Dendritic cell treated with granulocyte-macrophage colony-stimulating factor and Interleukin-4, amounts not matched to agents 40 ng/mL and 50 ng/mL, for 4 days (primary cell): ENCODE data around the gene VPS8.
"Not testable (repeated sequence)": the region's sequence is repeated elsewhere in the genome, so short reads cannot be mapped to it uniquely, and the experiment has no call there.

Source experiments
- H3K27ac Mint-ChIP-seq: one replicate; pipeline ENCODE4 v1.8.0; 2022; ENCODE audit warnings: mild to moderate bottlenecking, mixed read lengths
- H3K27me3 Mint-ChIP-seq: one replicate; pipeline ENCODE4 v1.8.0; 2022; ENCODE audit warnings: mild to moderate bottlenecking, mixed read lengths
- H3K36me3 Mint-ChIP-seq: one replicate; pipeline ENCODE4 v1.8.0; 2022; ENCODE audit warnings: low read depth, mixed read lengths
- H3K4me1 Mint-ChIP-seq: one replicate; pipeline ENCODE4 v1.8.0; 2022; ENCODE audit warnings: low read depth, mixed read lengths
- H3K4me3 Mint-ChIP-seq: one replicate; pipeline ENCODE4 v1.8.0; 2022; ENCODE audit warnings: mild to moderate bottlenecking, moderate library complexity, mixed read lengths
- H3K9me3 Mint-ChIP-seq: one replicate; pipeline ENCODE4 v1.8.0; 2022; ENCODE audit warnings: mixed read lengths
- intact Hi-C: fragments of 100-400 bp; cut with micrococcal nuclease; formaldehyde crosslinking; loops from one replicate; pipeline ENCODE4 v1.15.0; 2022

The VPS8 gene

GRCh38 chr3:184944241-184944640, 132.3 kb downstream of the VPS8 start:
- Mint-ChIP-seq H3K36me3 (peaks cover 80% of the 10 kb centered on the region), H3K4me1 (no peaks in the 10 kb centered on the region), H3K9me3 (no peaks in the 10 kb centered on the region), H3K4me3 (no peak overlapping the region), H3K27me3 (no peaks in the 10 kb centered on the region), H3K27ac (no peak overlapping the region)
- intact Hi-C loops: no loop called here

- Mint-ChIP-seq H3K4me3 (no peak overlapping the region), H3K27me3 (no peaks in the 10 kb centered on the region), H3K36me3 (peaks cover 82% of the 10 kb centered on the region), H3K9me3 (no peaks in the 10 kb centered on the region), H3K4me1 (no peaks in the 10 kb centered on the region), H3K27ac (no peak overlapping the region)
- intact Hi-C loops: no loop called here
These were observed 134.1 kb downstream of the VPS8 start for GRCh38 chr3:184945886-184946625.

- Mint-ChIP-seq H3K27ac (no peak overlapping the region), H3K4me1 (no peaks in the 10 kb centered on the region), H3K36me3 (peaks cover 80% of the 10 kb centered on the region), H3K27me3 (no peaks in the 10 kb centered on the region), H3K4me3 (no peak overlapping the region), H3K9me3 (no peaks in the 10 kb centered on the region)
- intact Hi-C loops: no loop called here
These were observed 135.0 kb downstream of the VPS8 start for GRCh38 chr3:184946917-184947316.

- H3K9me3 Mint-ChIP-seq: no peaks in the 10 kb centered on the region
- no peak overlapping the region for H3K4me3 Mint-ChIP-seq
- intact Hi-C loops: no loop called here
- H3K27ac Mint-ChIP-seq: no peak overlapping the region
- peaks cover 83% of the 10 kb centered on the region for H3K36me3 Mint-ChIP-seq
- H3K4me1 Mint-ChIP-seq: no peaks in the 10 kb centered on the region
- no peaks in the 10 kb centered on the region for H3K27me3 Mint-ChIP-seq
These were observed 137.4 kb downstream of the VPS8 start for GRCh38 chr3:184949251-184949965.

- H3K9me3 Mint-ChIP-seq, intact Hi-C loops, H3K4me1 Mint-ChIP-seq, H3K27ac Mint-ChIP-seq, H3K27me3 Mint-ChIP-seq, H3K4me3 Mint-ChIP-seq: not testable (repeated sequence)
- H3K36me3 Mint-ChIP-seq: peaks cover 80% of the 10 kb centered on the region
These were observed 138.8 kb downstream of the VPS8 start for GRCh38 chr3:184950816-184951215.

- intact Hi-C loops: no loop called here
- Mint-ChIP-seq H3K27ac (no peak overlapping the region), H3K9me3 (no peaks in the 10 kb centered on the region), H3K36me3 (peaks cover 79% of the 10 kb centered on the region), H3K27me3 (no peaks in the 10 kb centered on the region), H3K4me3 (no peak overlapping the region), H3K4me1 (no peaks in the 10 kb centered on the region)
These were observed 140.7 kb downstream of the VPS8 start for GRCh38 chr3:184952671-184953070.

- Mint-ChIP-seq H3K27ac (no peak overlapping the region), H3K9me3 (no peaks in the 10 kb centered on the region), H3K27me3 (no peaks in the 10 kb centered on the region), H3K4me1 (no peaks in the 10 kb centered on the region), H3K4me3 (no peak overlapping the region), H3K36me3 (peaks cover 85% of the 10 kb centered on the region)
- intact Hi-C loops: no loop called here
These were observed 141.4 kb downstream of the VPS8 start for GRCh38 chr3:184953401-184953800.

GRCh38 chr3:184954251-184954650, 142.3 kb downstream of the VPS8 start:
- Mint-ChIP-seq H3K27me3 (no peaks in the 10 kb centered on the region), H3K4me3 (no peak overlapping the region), H3K27ac (no peak overlapping the region), H3K4me1 (no peaks in the 10 kb centered on the region), H3K9me3 (no peaks in the 10 kb centered on the region), H3K36me3 (peaks cover 89% of the 10 kb centered on the region)
- intact Hi-C loops: no loop called here

- not testable (repeated sequence) for H3K27me3 Mint-ChIP-seq
These were observed 142.9 kb downstream of the VPS8 start for GRCh38 chr3:184954851-184955250.

GRCh38 chr3:184965639-184966430, 153.9 kb downstream of the VPS8 start:
- Mint-ChIP-seq H3K4me3 (no peak overlapping the region), H3K9me3 (no peaks in the 10 kb centered on the region), H3K4me1 (no peaks in the 10 kb centered on the region), H3K27ac (no peak overlapping the region), H3K27me3 (no peaks in the 10 kb centered on the region), H3K36me3 (peaks cover 81% of the 10 kb centered on the region)
- intact Hi-C loops: no loop called here

More at GRCh38 chr3:184954851-184955250, 142.9 kb downstream of the VPS8 start:
- H3K9me3 Mint-ChIP-seq, H3K4me3 Mint-ChIP-seq, H3K27ac Mint-ChIP-seq, intact Hi-C loops, H3K4me1 Mint-ChIP-seq: not testable (repeated sequence)
- peaks cover 89% of the 10 kb centered on the region for H3K36me3 Mint-ChIP-seq

GRCh38 chr3:184968115-184968514, 156.1 kb downstream of the VPS8 start:
- H3K36me3 Mint-ChIP-seq: peaks cover 82% of the 10 kb centered on the region
- H3K27me3 Mint-ChIP-seq: no peaks in the 10 kb centered on the region
- no peaks in the 10 kb centered on the region for H3K4me1 Mint-ChIP-seq
- H3K9me3 Mint-ChIP-seq: no peaks in the 10 kb centered on the region
- intact Hi-C loops: no loop called here
- no peak overlapping the region for H3K27ac Mint-ChIP-seq
- H3K4me3 Mint-ChIP-seq: no peak overlapping the region

- H3K9me3 Mint-ChIP-seq: peaks cover 14% of the 10 kb centered on the region
- H3K27ac Mint-ChIP-seq: no peak overlapping the region
- intact Hi-C loops: no loop called here
- peaks cover 91% of the 10 kb centered on the region for H3K36me3 Mint-ChIP-seq
- H3K4me1 Mint-ChIP-seq: no peaks in the 10 kb centered on the region
- H3K27me3 Mint-ChIP-seq: no peaks in the 10 kb centered on the region
- no peak overlapping the region for H3K4me3 Mint-ChIP-seq
These were observed 158.2 kb downstream of the VPS8 start for GRCh38 chr3:184970186-184970585.

GRCh38 chr3:184977796-184978195, 165.8 kb downstream of the VPS8 start:
- H3K4me1 Mint-ChIP-seq: no peaks in the 10 kb centered on the region
- no peak overlapping the region for H3K27ac Mint-ChIP-seq
- intact Hi-C loops: no loop called here
- no peaks in the 10 kb centered on the region for H3K27me3 Mint-ChIP-seq
- H3K4me3 Mint-ChIP-seq: no peak overlapping the region
- peaks cover 90% of the 10 kb centered on the region for H3K36me3 Mint-ChIP-seq
- peaks cover 21% of the 10 kb centered on the region for H3K9me3 Mint-ChIP-seq

- Mint-ChIP-seq H3K27me3 (no peaks in the 10 kb centered on the region), H3K4me1 (peaks cover 13% of the 10 kb centered on the region), H3K27ac (no peak overlapping the region), H3K9me3 (peaks cover 6% of the 10 kb centered on the region), H3K36me3 (peaks cover 73% of the 10 kb centered on the region), H3K4me3 (no peak overlapping the region)
- intact Hi-C loops: no loop called here
These were observed 169.1 kb downstream of the VPS8 start for GRCh38 chr3:184981071-184981470.
